Adipocyte (in vitro differentiated cells): Measurements from ENCODE around the gene ASRGL1.

ENCODE experiments used
- DNase-seq: peaks from one replicate; pipeline ENCODE4 v3.0.0-alpha.2; 2015; ENCODE audit warnings: low read depth
- H3K27me3 ChIP-seq: replicated peaks from 2 replicates; pipeline ENCODE4 v1.7.0; 2013; ENCODE audit warnings: mild to moderate bottlenecking, low read length, moderate library complexity; ENCODE audit not compliant: control insufficient read depth, insufficient read depth
- H3K36me3 ChIP-seq: 2 replicates; pipeline ENCODE4 v1.7.0; 2013; ENCODE audit warnings: low read length, mild to moderate bottlenecking, moderate library complexity; ENCODE audit not compliant: control insufficient read depth, insufficient read depth, severe bottlenecking
- H3K4me1 ChIP-seq: 2 replicates; pipeline ENCODE4 v1.7.0; 2013; ENCODE audit warnings: mild to moderate bottlenecking, low read length, moderate library complexity; ENCODE audit not compliant: control insufficient read depth, insufficient read depth
- H3K4me3 ChIP-seq: 2 replicates; pipeline ENCODE4 v1.7.0; 2013; ENCODE audit warnings: mild to moderate bottlenecking, low read length, moderate library complexity
- H3K9ac ChIP-seq: 2 replicates; pipeline ENCODE4 v1.7.0; 2013; ENCODE audit warnings: mild to moderate bottlenecking, low read length, moderate library complexity
- H3K9me3 ChIP-seq: 2 replicates; pipeline ENCODE4 v1.7.0; 2013; ENCODE audit warnings: mild to moderate bottlenecking, low read length, moderate library complexity; ENCODE audit not compliant: control insufficient read depth

Gene ASRGL1

DNA sequence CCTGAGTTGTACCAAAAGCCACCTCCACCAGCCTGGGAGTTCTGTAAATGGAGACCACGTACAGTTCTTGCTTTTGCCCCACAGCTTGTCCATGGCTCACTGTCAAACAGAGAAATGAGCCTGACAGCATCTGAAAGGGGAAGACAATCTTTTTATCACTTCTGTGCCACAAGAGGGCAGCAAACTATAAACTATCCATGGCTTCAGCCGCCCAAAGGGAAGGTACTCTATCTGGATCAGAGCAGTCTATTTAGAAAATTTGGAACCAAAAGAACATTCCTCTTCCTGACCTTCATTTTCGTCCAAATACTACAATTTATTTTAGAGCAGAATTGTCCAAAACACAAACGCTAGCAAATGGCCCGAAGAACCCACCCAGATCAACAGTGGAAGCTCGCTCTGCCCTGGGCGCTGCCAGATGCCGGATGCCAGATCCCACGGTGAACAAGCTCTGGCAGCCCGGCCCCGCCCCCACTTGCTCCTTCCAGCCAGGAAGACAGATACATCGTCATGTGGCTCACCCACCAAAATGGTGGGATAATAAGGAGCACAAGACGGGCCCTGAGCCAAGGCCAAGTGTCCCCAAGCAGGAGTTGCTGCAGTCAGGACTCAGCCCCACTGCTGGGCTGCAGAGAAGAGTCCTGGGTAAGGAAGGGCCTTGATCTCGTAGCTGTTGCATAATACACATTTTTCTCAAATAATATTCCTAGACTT lies 57.7 kb downstream of the ASRGL1 start:
- peaks cover 55% of the 10 kb centered on the region for H3K4me1 ChIP-seq
- H3K9ac ChIP-seq: peak overlapping the region; percentile 65
- no peaks in the 10 kb centered on the region for H3K9me3 ChIP-seq
- peak; percentile 95 for DNase-seq
- peak overlapping the region; percentile 72 for H3K4me3 ChIP-seq
- H3K27me3 ChIP-seq: no peaks in the 10 kb centered on the region
- H3K36me3 ChIP-seq: no peaks in the 10 kb centered on the region

DNA sequence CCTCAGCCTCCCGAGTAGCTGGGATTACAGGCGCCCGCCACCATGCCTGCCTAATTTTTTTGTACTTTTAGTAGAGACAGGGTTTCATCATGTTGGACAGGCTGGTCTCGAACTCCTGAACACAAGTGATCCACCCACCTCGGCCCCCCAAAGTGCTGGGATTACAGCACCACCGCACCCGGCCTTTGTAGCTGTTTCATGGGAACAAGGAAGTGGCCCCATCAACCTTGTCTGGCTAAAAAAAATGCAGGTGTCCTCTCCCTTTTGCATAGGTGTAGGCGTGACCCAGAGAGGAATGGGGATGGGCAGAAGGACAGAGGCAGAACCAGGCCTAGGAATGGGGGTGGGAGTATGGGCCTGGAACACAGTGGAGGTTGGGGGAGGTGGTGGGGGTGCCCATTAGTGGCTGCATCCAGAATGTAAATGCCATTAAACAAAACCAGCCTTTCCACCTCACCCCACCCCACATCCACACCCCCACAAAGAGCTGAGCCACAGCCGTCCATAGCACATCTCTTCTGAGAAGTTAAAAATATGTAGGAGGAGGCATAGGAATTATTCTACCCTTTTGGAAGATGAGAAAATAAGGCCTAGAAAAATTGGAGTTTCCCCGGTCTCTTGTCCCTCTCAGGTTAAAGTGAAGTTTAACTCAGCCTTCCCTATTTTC lies 58.8 kb downstream of the ASRGL1 start:
- Histone ChIP-seq H3K9ac (peak overlapping the region; percentile 9), H3K9me3 (no peaks in the 10 kb centered on the region), H3K4me3 (no peak overlapping the region), H3K4me1 (peaks cover 54% of the 10 kb centered on the region), H3K36me3 (no peaks in the 10 kb centered on the region), H3K27me3 (no peaks in the 10 kb centered on the region)
- no peak for DNase-seq

DNA sequence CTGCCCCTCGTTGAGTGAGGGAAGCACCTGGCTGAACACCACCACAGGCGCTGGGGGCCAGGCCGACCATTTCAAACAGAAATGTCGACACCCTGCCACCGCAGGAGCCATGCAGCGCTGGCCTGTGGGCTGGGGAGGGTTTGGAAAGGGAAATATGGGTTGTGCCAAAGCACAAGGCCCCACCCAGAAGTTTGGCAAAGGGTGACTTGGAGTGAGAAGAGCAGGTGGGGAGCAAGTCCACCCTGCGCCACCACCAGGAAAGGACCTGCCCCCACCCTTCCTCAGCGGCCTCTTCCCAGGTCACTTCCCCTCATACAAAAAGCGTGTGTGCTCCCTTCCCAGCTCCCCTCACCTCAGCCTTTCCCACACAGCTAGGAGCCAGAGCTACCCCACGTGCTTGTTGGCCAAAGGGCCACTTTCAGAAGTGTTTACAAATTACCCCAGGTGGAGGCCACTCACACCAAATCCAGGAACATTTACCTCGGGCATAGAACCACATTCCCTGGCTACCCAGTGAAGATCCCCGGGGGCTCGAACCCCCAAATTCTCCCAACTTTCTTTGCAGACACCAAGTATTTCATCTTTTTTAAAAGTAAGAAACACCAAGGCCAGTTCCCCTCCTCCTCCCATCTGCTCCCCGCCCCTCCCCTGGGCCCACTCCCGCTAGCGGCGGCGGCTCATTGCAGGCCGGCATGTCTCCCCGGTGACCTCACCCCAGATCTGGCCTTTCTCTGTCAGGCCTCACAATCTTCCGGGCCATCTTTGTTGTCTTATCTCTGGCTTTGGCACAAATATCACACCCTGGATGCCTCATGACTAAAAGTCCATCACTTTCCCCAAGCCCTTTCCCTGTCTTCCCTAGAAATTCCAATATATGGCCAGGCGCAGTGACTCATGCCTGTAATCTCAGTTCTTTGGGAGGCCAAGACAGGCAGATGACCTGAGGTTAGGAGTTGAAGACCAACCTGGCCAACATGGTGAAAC lies 61.1 kb downstream of the ASRGL1 start:
- H3K4me1 ChIP-seq: peaks cover 68% of the 10 kb centered on the region
- peak; percentile 38 for DNase-seq
- no peak overlapping the region for H3K4me3 ChIP-seq
- H3K9ac ChIP-seq: peak overlapping the region; percentile 4
- H3K9me3 ChIP-seq: no peaks in the 10 kb centered on the region
- no peaks in the 10 kb centered on the region for H3K27me3 ChIP-seq
- H3K36me3 ChIP-seq: no peaks in the 10 kb centered on the region

DNA sequence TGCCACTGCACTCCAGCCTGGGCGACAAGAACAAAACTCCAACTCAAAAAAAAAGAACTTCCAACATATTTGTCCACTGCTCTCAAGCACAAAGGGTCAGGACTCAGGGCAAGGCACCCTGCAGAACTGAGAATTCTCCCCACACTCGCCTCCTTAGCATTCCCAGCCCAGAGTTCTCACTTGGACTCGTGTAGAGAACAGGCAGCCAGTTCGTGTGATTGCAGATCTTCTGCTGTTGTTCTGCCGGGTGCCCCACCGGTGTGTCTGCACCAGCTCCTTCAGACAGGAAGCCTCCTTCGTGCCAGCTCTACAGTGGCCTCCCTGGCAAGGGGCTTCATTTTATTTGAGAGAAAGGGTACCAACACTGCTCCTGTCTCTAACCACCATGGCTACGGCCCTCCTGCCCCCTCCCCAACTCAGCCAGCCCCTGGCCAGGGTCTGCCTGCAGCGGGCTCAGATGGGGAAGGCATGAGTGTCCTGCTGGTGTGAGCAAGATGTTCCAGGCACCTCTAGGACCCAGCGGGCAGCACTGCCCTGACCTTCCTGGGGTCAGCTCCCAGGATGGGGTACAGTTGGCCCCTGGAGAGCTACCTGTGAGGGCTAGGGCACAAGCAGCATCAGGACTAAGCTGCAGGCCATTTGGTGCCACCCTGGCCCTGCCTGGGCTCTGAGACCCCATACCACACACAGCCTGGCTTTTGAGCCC lies 62.1 kb downstream of the ASRGL1 start:
- peak; percentile 53 for DNase-seq
- Histone ChIP-seq H3K36me3 (no peaks in the 10 kb centered on the region), H3K9ac (peak overlapping the region; percentile 67), H3K9me3 (no peaks in the 10 kb centered on the region), H3K27me3 (no peaks in the 10 kb centered on the region), H3K4me1 (peaks cover 68% of the 10 kb centered on the region), H3K4me3 (peak overlapping the region; percentile 20)

DNA sequence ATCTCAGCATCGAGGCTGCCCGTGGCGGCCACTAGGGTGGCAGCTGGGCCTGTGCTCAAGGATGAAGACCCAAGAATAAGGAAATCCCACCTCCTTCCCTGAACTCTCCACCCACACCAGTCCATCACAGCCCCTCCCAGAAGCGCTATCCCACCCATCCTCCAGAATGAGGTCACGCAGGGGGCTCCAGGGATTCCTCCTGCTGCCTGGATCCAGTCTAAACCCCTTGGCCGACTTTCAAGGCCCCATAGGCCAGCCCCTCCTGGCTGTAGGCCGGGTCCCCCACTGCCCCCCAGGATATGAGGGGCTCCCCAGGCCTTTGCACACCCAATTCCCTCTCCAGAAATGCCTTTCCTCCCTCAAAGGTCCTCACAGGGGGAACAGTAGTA lies 62.6 kb downstream of the ASRGL1 start:
- Histone ChIP-seq H3K4me1 (peaks cover 64% of the 10 kb centered on the region), H3K9ac (peak overlapping the region; percentile 67), H3K9me3 (no peaks in the 10 kb centered on the region), H3K27me3 (no peaks in the 10 kb centered on the region), H3K36me3 (no peaks in the 10 kb centered on the region), H3K4me3 (no peak overlapping the region)
- no peak for DNase-seq

DNA sequence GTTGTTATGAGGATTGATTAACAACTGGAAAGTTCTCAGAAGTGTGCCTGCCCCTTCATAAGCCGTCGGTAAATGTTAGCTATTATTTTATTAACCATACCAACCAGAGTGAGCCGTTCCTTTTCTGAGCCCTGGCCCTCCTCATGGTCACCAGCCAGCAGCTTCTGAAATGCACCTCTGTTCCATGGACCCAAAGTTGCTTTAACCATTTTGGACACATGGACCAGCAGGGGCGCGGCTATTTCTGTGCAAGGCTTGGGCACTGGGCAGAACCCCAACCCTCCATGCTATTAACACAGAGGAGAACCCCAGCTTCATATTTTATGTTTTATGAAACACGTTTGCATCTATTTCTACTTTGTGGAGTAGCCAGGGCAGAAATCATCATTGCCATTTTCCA lies 63.0 kb downstream of the ASRGL1 start:
- H3K36me3 ChIP-seq: no peaks in the 10 kb centered on the region
- peak overlapping the region; percentile 67 for H3K9ac ChIP-seq
- no peaks in the 10 kb centered on the region for H3K27me3 ChIP-seq
- peaks cover 60% of the 10 kb centered on the region for H3K4me1 ChIP-seq
- peak overlapping the region; percentile 2 for H3K4me3 ChIP-seq
- peak; percentile 27 for DNase-seq
- H3K9me3 ChIP-seq: no peaks in the 10 kb centered on the region

DNA sequence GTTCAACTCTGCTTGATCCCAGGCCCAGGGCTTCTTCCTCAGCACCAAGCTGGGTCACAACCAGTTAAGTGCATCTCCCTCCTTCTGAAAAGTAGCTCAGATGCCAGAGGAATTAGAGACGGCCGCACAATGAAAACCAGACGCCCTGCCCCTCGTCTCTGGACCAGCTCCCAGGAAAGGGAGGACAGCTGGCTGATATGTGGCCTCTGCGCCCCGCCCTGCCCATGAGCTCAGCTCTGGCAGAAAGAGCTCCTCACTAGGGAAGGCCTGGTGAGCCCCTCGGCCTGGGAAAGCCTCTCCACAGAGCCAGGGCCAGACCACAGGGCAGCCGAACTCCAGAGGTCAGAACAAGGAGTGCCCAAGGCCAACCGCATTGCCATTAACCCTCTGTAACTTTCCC lies 63.5 kb downstream of the ASRGL1 start:
- no peaks in the 10 kb centered on the region for H3K27me3 ChIP-seq
- H3K4me3 ChIP-seq: peak overlapping the region; percentile 2
- peak; percentile 97 for DNase-seq
- H3K36me3 ChIP-seq: no peaks in the 10 kb centered on the region
- peaks cover 57% of the 10 kb centered on the region for H3K4me1 ChIP-seq
- no peaks in the 10 kb centered on the region for H3K9me3 ChIP-seq
- peak overlapping the region; percentile 67 for H3K9ac ChIP-seq

DNA sequence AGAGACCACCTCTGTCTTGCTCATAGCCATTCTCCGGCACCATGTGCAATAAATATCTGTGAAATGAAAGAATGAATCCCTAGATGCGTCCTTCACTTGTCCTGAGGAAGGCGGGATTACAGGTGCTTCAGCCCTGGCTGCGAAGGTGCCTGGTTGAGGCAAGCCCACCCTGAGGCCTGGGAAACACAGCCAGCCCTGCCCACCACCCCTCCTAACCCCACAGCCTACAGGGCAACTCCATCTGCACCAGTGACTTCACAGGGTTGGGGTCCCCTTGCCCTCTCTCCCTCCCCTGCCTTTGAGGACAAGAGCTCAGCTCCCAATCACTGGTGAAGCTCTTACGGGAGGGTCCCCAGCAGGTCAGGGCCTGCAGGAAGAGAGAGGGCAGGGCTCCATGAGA lies 64.1 kb downstream of the ASRGL1 start:
- no peak for DNase-seq
- no peak overlapping the region for H3K4me3 ChIP-seq
- peak overlapping the region; percentile 44 for H3K9ac ChIP-seq
- no peaks in the 10 kb centered on the region for H3K9me3 ChIP-seq
- H3K27me3 ChIP-seq: no peaks in the 10 kb centered on the region
- no peaks in the 10 kb centered on the region for H3K36me3 ChIP-seq
- H3K4me1 ChIP-seq: peaks cover 57% of the 10 kb centered on the region

DNA sequence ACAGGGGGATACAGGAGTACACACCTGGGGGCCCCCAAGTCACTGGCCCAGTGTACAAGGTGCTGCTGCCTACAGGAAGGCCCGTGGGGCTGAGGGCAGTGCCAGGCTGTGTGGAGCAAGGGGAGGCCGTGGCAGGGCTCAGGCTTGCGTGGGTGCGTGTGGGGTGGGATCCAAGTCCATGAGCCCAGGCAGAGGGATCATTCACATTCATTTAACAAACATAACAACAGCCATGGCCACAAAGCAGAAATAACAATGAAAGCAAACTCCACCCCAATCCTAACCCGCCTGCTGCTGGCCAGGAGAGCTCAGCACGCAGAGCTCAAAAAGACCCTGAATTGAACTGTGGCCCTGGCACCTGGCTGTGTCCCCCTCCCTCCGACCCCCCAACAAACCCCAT lies 64.6 kb downstream of the ASRGL1 start:
- Histone ChIP-seq H3K4me1 (peaks cover 57% of the 10 kb centered on the region), H3K4me3 (peak overlapping the region; percentile 12), H3K9ac (peak overlapping the region; percentile 44), H3K36me3 (no peaks in the 10 kb centered on the region), H3K27me3 (no peaks in the 10 kb centered on the region), H3K9me3 (no peaks in the 10 kb centered on the region)
- DNase-seq: no peak

DNA sequence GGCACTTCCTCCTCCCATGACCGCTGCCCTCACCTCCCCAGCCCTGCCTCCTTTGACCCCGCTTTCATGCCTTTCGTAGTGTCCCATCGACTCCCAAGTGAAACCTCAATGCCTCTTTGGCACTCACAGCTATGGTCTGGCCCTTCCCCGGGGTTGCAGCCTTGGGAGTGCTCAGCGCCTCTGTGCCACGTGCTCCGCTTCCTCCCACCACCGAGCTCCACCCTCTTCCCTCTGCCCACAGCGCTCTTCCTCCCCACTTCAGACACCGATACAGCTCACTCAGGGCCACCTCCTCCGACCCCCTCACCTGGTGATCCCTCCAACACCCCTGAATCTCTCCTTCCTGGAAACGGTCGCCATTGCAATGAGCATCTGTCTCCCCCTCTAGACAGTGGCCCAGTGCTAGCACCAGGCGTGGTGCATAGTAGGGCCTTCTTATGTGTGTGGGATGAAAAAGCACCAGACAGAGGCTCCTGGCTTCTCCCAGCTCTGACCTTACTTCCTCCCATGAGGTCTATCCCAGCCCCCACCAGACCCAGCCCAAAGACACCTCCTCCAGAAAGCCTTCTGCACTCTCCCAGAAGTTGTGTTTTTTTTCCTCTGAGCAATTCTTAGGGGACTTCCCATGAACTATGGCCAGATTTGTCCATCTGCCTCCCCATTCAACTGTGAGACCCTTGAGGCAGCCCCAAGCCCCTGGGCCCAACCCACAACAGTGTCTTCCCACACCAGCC lies 65.1 kb downstream of the ASRGL1 start:
- Histone ChIP-seq H3K27me3 (no peaks in the 10 kb centered on the region), H3K9ac (peak overlapping the region; percentile 35), H3K4me3 (peak overlapping the region; percentile 12), H3K9me3 (no peaks in the 10 kb centered on the region), H3K4me1 (peaks cover 57% of the 10 kb centered on the region), H3K36me3 (no peaks in the 10 kb centered on the region)
- no peak for DNase-seq
